Activated T-cell treated with anti-CD3 and anti-CD28 coated beads, Interleukin-2, amount 50 U/mL, for 72 hours (primary cell): ENCODE results near the gene SELENOW. TPM values are rescaled to one million over a fixed set of nuclear protein-coding genes. Genes with fewer than 3 reads are reported as not detected.
A peak's percentile ranks its signal among the peaks of the same experiment; 100 is the strongest.
"Not testable (repeated sequence)": the region's sequence is repeated elsewhere in the genome, so short reads cannot be mapped to it uniquely, and the experiment has no call there.

Experiments
- ATAC-seq, 2 donors: fragments of 150-1000 bp; cut with Tn5 transposase; replicated peaks in 1 of 2; 2 replicates each; pipeline ENCODE4 v1.10.0; 2021; ENCODE audit warnings: moderate library complexity in 2 of 2, mild to moderate bottlenecking in 1 of 2
- DNase-seq, 2 donors: peaks; one replicate each; pipeline ENCODE4 v3.0.0; 2021 to 2022; ENCODE audit warnings: mixed read lengths in 1 of 2
- H3K27ac Mint-ChIP-seq: one replicate; pipeline ENCODE4 v1.8.0; 2022; ENCODE audit warnings: mild to moderate bottlenecking, moderate library complexity, mixed read lengths
- H3K27me3 Mint-ChIP-seq: one replicate; pipeline ENCODE4 v1.8.0; 2022; ENCODE audit warnings: low read depth, mixed read lengths
- H3K36me3 Mint-ChIP-seq, 2 donors: one replicate each; pipeline ENCODE4 v1.8.0; 2022; ENCODE audit warnings: mixed read lengths in 2 of 2, mild to moderate bottlenecking in 1 of 2; ENCODE audit not compliant: insufficient read depth in 2 of 2
- H3K4me1 Mint-ChIP-seq: one replicate; pipeline ENCODE4 v1.8.0; 2022; ENCODE audit warnings: low read depth, mixed read lengths
- H3K4me3 Mint-ChIP-seq, 2 donors: one replicate each; pipeline ENCODE4 v1.8.0; 2022; ENCODE audit warnings: mild to moderate bottlenecking in 2 of 2, mixed read lengths in 2 of 2, moderate library complexity in 2 of 2
- H3K9me3 Mint-ChIP-seq, 2 donors: one replicate each; pipeline ENCODE4 v1.8.0; 2022; ENCODE audit warnings: mixed read lengths in 2 of 2
- total RNA-seq, 2 donors: library from RNA; stranded (reverse); gene quantifications; one replicate each; pipeline ENCODE4 v1.2.3, GENCODE V29; 2022

The SELENOW gene
- total RNA-seq, 2 donors from 2014 or later: 73.4 to 79.5 TPM

GRCh38 chr19:47762151-47762550 is 16.4 kb upstream of the SELENOW start:
- DNase-seq (no peak), ATAC-seq (no peak)
- Mint-ChIP-seq H3K27me3 (no peaks in the 10 kb centered on the region), H3K4me3 (no peak overlapping the region), H3K36me3 (peaks cover 3 to 13% of the 10 kb centered on the region in 2 donors), H3K9me3 (no peaks in the 10 kb centered on the region), H3K4me1 (peaks cover 5% of the 10 kb centered on the region), H3K27ac (no peak overlapping the region)

GRCh38 chr19:47762615-47763308 is 15.7 kb upstream of the SELENOW start:
- Mint-ChIP-seq H3K27me3 (no peaks in the 10 kb centered on the region), H3K36me3 (peaks cover 3 to 11% of the 10 kb centered on the region in 2 donors), H3K4me1 (peaks cover 5% of the 10 kb centered on the region), H3K4me3 (no peak overlapping the region), H3K27ac (no peak overlapping the region), H3K9me3 (no peaks in the 10 kb centered on the region)
- DNase-seq (no peak), ATAC-seq (no peak)

GRCh38 chr19:47764705-47765104 is 13.8 kb upstream of the SELENOW start:
- DNase-seq, H3K4me3 Mint-ChIP-seq, ATAC-seq, H3K4me1 Mint-ChIP-seq, H3K27me3 Mint-ChIP-seq, H3K27ac Mint-ChIP-seq, H3K36me3 Mint-ChIP-seq, H3K9me3 Mint-ChIP-seq: not testable (repeated sequence)

- peak; percentile 36 to 41 for DNase-seq
- ATAC-seq: peak; percentile 50 to 52
- Mint-ChIP-seq H3K27ac (no peak overlapping the region), H3K4me1 (peaks cover 10% of the 10 kb centered on the region), H3K4me3 (no peak overlapping the region), H3K9me3 (no peaks in the 10 kb centered on the region), H3K36me3 (no peaks in the 10 kb centered on the region), H3K27me3 (no peaks in the 10 kb centered on the region)
Observed at GRCh38 chr19:47765523-47766358, 12.8 kb upstream of the SELENOW start.

GRCh38 chr19:47766359-47766620 is 12.2 kb upstream of the SELENOW start:
- no peaks in the 10 kb centered on the region for H3K27me3 Mint-ChIP-seq
- no peak overlapping the region for H3K4me3 Mint-ChIP-seq
- ATAC-seq (peak in 1 of 2 donors; percentile 14), DNase-seq (no peak)
- H3K27ac Mint-ChIP-seq: no peak overlapping the region
- peaks cover 12% of the 10 kb centered on the region for H3K4me1 Mint-ChIP-seq
- no peaks in the 10 kb centered on the region for H3K9me3 Mint-ChIP-seq
- H3K36me3 Mint-ChIP-seq: no peaks in the 10 kb centered on the region

GRCh38 chr19:47766670-47767069 is 11.8 kb upstream of the SELENOW start:
- no peaks in the 10 kb centered on the region for H3K27me3 Mint-ChIP-seq
- peaks cover 12% of the 10 kb centered on the region for H3K4me1 Mint-ChIP-seq
- DNase-seq (no peak), ATAC-seq (no peak)
- no peaks in the 10 kb centered on the region for H3K9me3 Mint-ChIP-seq
- no peak overlapping the region for H3K27ac Mint-ChIP-seq
- H3K36me3 Mint-ChIP-seq: no peaks in the 10 kb centered on the region
- no peak overlapping the region for H3K4me3 Mint-ChIP-seq

- DNase-seq (no peak), ATAC-seq (no peak)
- H3K4me3 Mint-ChIP-seq: no peak overlapping the region
- H3K27me3 Mint-ChIP-seq: no peaks in the 10 kb centered on the region
- no peaks in the 10 kb centered on the region for H3K9me3 Mint-ChIP-seq
- no peak overlapping the region for H3K27ac Mint-ChIP-seq
- peaks cover 12% of the 10 kb centered on the region for H3K4me1 Mint-ChIP-seq
- no peaks in the 10 kb centered on the region for H3K36me3 Mint-ChIP-seq
Observed at GRCh38 chr19:47767349-47767748, 11.2 kb upstream of the SELENOW start.

- no peaks in the 10 kb centered on the region for H3K9me3 Mint-ChIP-seq
- H3K27me3 Mint-ChIP-seq: no peaks in the 10 kb centered on the region
- peaks cover 12% of the 10 kb centered on the region for H3K4me1 Mint-ChIP-seq
- DNase-seq (no peak), ATAC-seq (no peak)
- H3K27ac Mint-ChIP-seq: no peak overlapping the region
- H3K4me3 Mint-ChIP-seq: no peak overlapping the region
- no peaks in the 10 kb centered on the region for H3K36me3 Mint-ChIP-seq
Observed at GRCh38 chr19:47768604-47769003, 9.9 kb upstream of the SELENOW start.

GRCh38 chr19:47769534-47769933 is 9.0 kb upstream of the SELENOW start:
- H3K4me3 Mint-ChIP-seq: no peak overlapping the region
- no peak overlapping the region for H3K27ac Mint-ChIP-seq
- H3K36me3 Mint-ChIP-seq: no peaks in the 10 kb centered on the region
- H3K9me3 Mint-ChIP-seq: no peaks in the 10 kb centered on the region
- peaks cover 12% of the 10 kb centered on the region for H3K4me1 Mint-ChIP-seq
- ATAC-seq (no peak), DNase-seq (no peak)
- no peaks in the 10 kb centered on the region for H3K27me3 Mint-ChIP-seq

GRCh38 chr19:47771291-47771690 is 7.2 kb upstream of the SELENOW start:
- ATAC-seq, H3K4me3 Mint-ChIP-seq, H3K9me3 Mint-ChIP-seq, H3K27ac Mint-ChIP-seq, H3K4me1 Mint-ChIP-seq, DNase-seq, H3K27me3 Mint-ChIP-seq, H3K36me3 Mint-ChIP-seq: not testable (repeated sequence)

- H3K27me3 Mint-ChIP-seq: no peaks in the 10 kb centered on the region
- H3K4me3 Mint-ChIP-seq: no peak overlapping the region
- ATAC-seq: no peak
Observed at GRCh38 chr19:47776568-47776967, 1.9 kb upstream of the SELENOW start.

GRCh38 chr19:47777245-47778048 is 1.1 kb upstream of the SELENOW start:
- not testable (repeated sequence) for DNase-seq, ATAC-seq, H3K36me3 Mint-ChIP-seq, H3K27me3 Mint-ChIP-seq, H3K9me3 Mint-ChIP-seq
- Mint-ChIP-seq H3K4me3 (peak overlapping the region; percentile 95 to 98), H3K27ac (peak overlapping the region; percentile 93), H3K4me1 (peaks cover 35% of the 10 kb centered on the region)

More at GRCh38 chr19:47776568-47776967, 1.9 kb upstream of the SELENOW start:
- DNase-seq: no peak
- Mint-ChIP-seq H3K9me3 (no peaks in the 10 kb centered on the region), H3K27ac (no peak overlapping the region), H3K4me1 (peaks cover 32% of the 10 kb centered on the region), H3K36me3 (peaks cover 2 to 4% of the 10 kb centered on the region in 2 donors)

GRCh38 chr19:47778954-47779351 is 450 bp downstream of the SELENOW start:
- DNase-seq (peak in 1 of 2 donors; percentile 25), ATAC-seq (no peak)
- Mint-ChIP-seq H3K4me1 (peaks cover 35% of the 10 kb centered on the region), H3K36me3 (peaks cover 6 to 7% of the 10 kb centered on the region in 2 donors), H3K27ac (peak overlapping the region; percentile 91), H3K4me3 (peak overlapping the region; percentile 95 to 98), H3K9me3 (no peaks in the 10 kb centered on the region), H3K27me3 (no peaks in the 10 kb centered on the region)
